OCI-LY7 (cell line): ENCODE results near the gene FOXK1.

Experiments used
- CTCF ChIP-seq: fragments of 200-600 bp; sonication (generic); conservative IDR thresholded peaks from 2 replicates; pipeline ENCODE4 v1.5.1; 2014; ENCODE audit warnings: mild to moderate bottlenecking, antibody characterized with exemption, low read length, moderate library complexity, mixed read lengths
- EZH2phosphoT487 ChIP-seq: fragments of 200-600 bp; sonication (generic); IDR thresholded peaks from 2 replicates; pipeline ENCODE4 v1.6.1; 2018; ENCODE audit warnings: low read depth, borderline replicate concordance, mild to moderate bottlenecking, mixed run types, antibody characterized with exemption, low read length, moderate library complexity, mixed read lengths

GRCh38 chr7:4779118-4779517 is 97.0 kb downstream of the FOXK1 start:
- TF ChIP-seq CTCF, result no peak
- no peak for TF ChIP-seq EZH2phosphoT487
